OCI-LY7 (cell line): ENCODE measurements around the gene TNFAIP8L1.

Experiments
- CTCF ChIP-seq: fragments of 200-600 bp; sonication (generic); conservative IDR thresholded peaks from 2 replicates; pipeline ENCODE4 v1.5.1; 2014; ENCODE audit warnings: mild to moderate bottlenecking, antibody characterized with exemption, low read length, moderate library complexity, mixed read lengths
- EZH2phosphoT487 ChIP-seq: fragments of 200-600 bp; sonication (generic); IDR thresholded peaks from 2 replicates; pipeline ENCODE4 v1.6.1; 2018; ENCODE audit warnings: low read depth, borderline replicate concordance, mild to moderate bottlenecking, mixed run types, antibody characterized with exemption, low read length, moderate library complexity, mixed read lengths

- TF ChIP-seq CTCF (no peak), EZH2phosphoT487 (no peak)
These were observed 49.3 kb downstream of the TNFAIP8L1 start for GRCh38 chr19:4688587-4688986.
